ENCODE results near the gene GPR78.
"Not testable (repeated sequence)": the region's sequence is repeated elsewhere in the genome, so short reads cannot be mapped to it uniquely, and the experiment has no call there.

GRCh38 chr4:8624601-8625272, 44.5 kb downstream of the GPR78 start:
- TF ChIP-seq ZFP3 (CRISPR knock-in tag; IDR thresholded peaks at IDR 0.05); ZNF8 (CRISPR knock-in tag; IDR thresholded peaks at IDR 0.05); PATZ1 (CRISPR knock-in tag; IDR thresholded peaks at IDR 0.05; ENCODE audit: borderline replicate concordance); CSDC2 (CRISPR knock-in tag; IDR thresholded peaks at IDR 0.05); GLIS3 (CRISPR knock-in tag; IDR thresholded peaks at IDR 0.05): not testable (repeated sequence)
